GM23248 (cell line): ENCODE results near the gene TPCN2. TPM values are rescaled to one million over a fixed set of nuclear protein-coding genes. Genes with fewer than 3 reads are reported as not detected.

Experiments used
- DNase-seq: peaks from one replicate; pipeline ENCODE4 v3.0.0-alpha.2; 2015
- H2AFZ ChIP-seq: fragments of 200-600 bp; sonication (generic); 2 replicates; pipeline ENCODE4 v1.6.1; 2016; ENCODE audit warnings: antibody characterized with exemption
- H3F3A ChIP-seq: fragments of 200-600 bp; sonication (generic); 2 replicates; pipeline ENCODE4 v1.6.1; 2016; ENCODE audit warnings: mild to moderate bottlenecking, antibody characterized with exemption, mixed run types; ENCODE audit not compliant: insufficient read depth
- H3K27ac ChIP-seq: fragments of 200-600 bp; sonication (generic); 2 replicates; pipeline ENCODE4 v1.5.1; 2016; ENCODE audit warnings: mild to moderate bottlenecking
- H3K27me3 ChIP-seq: fragments of 200-600 bp; sonication (generic); replicated peaks from 2 replicates; pipeline ENCODE4 v1.6.1; 2016; ENCODE audit warnings: mild to moderate bottlenecking; ENCODE audit not compliant: insufficient read depth
- H3K36me3 ChIP-seq: fragments of 200-600 bp; sonication (generic); 2 replicates; pipeline ENCODE4 v1.6.1; 2016; ENCODE audit warnings: low read depth, mild to moderate bottlenecking
- H3K4me1 ChIP-seq: fragments of 200-600 bp; sonication (generic); 2 replicates; pipeline ENCODE4 v1.6.1; 2016; ENCODE audit warnings: mild to moderate bottlenecking; ENCODE audit not compliant: insufficient read depth
- H3K4me2 ChIP-seq: fragments of 200-600 bp; sonication (generic); one replicate; pipeline ENCODE4 v1.6.1; 2016; ENCODE audit warnings: mild to moderate bottlenecking; ENCODE audit not compliant: unreplicated experiment
- H3K4me3 ChIP-seq: fragments of 200-600 bp; sonication (generic); 2 replicates; pipeline ENCODE4 v1.5.1; 2016; ENCODE audit warnings: mild to moderate bottlenecking
- H3K79me2 ChIP-seq: fragments of 200-600 bp; sonication (generic); 2 replicates; pipeline ENCODE4 v1.6.1; 2016; ENCODE audit warnings: mild to moderate bottlenecking; ENCODE audit not compliant: insufficient read depth
- H3K9ac ChIP-seq: fragments of 200-600 bp; sonication (generic); 2 replicates; pipeline ENCODE4 v1.6.1; 2016; ENCODE audit warnings: mild to moderate bottlenecking
- H3K9me2 ChIP-seq: fragments of 200-600 bp; sonication (generic); 2 replicates; pipeline ENCODE4 v1.6.1; 2016; ENCODE audit warnings: mixed run types, mild to moderate bottlenecking, moderate library complexity; ENCODE audit not compliant: insufficient read depth
- H3K9me3 ChIP-seq: fragments of 200-600 bp; sonication (generic); one replicate; pipeline ENCODE4 v1.6.1; 2017; ENCODE audit warnings: low read depth
- H4K20me1 ChIP-seq: fragments of 200-600 bp; sonication (generic); 2 replicates; pipeline ENCODE4 v1.6.0; 2016; ENCODE audit not compliant: insufficient read depth
- EZH2 ChIP-seq: fragments of 200-600 bp; sonication (generic); IDR thresholded peaks from 2 replicates; pipeline ENCODE4 v1.6.1; 2018; ENCODE audit warnings: antibody characterized with exemption, mild to moderate bottlenecking; ENCODE audit not compliant: insufficient read depth, poor library complexity, severe bottlenecking
- EZH2phosphoT487 ChIP-seq: fragments of 200-600 bp; sonication (generic); IDR thresholded peaks from 2 replicates; pipeline ENCODE4 v1.6.1; 2018; ENCODE audit warnings: antibody characterized with exemption, moderate library complexity, mild to moderate bottlenecking, low read depth; ENCODE audit not compliant: insufficient read depth
- WGBS, 2 experiments: methylation state at CpG; one replicate each; pipeline ENCODE4 v1.1.6; 2015 to 2017; ENCODE audit warnings: low lambda C conversion rate in 2 of 2, low coverage in 1 of 2; ENCODE audit errors: missing lambda C conversion rate in 2 of 2; 5-methylcytosine and 5-hydroxymethylcytosine counted together
- in situ Hi-C: fragments of 300-500 bp; cut with MboI; formaldehyde crosslinking; loops from 2 replicates; pipeline ENCODE4 v1.15.0; 2020
- polyA plus RNA-seq: library from polyadenylated mRNA; unstranded; fragments of >200 nt; fragmentation: Nextera tagmentation; extraction: Ambion mirVana; gene quantifications from 2 replicates; pipeline ENCODE4 v1.2.1, GENCODE V29; 2016
- total RNA-seq: library from RNA; depleted of rRNA; stranded (reverse); fragments of >200 nt; shearing (Covaris generic); gene quantifications from 2 replicates; pipeline ENCODE4 v1.2.3, GENCODE V29; 2014

The TPCN2 gene
- total and polyA plus RNA-seq, 2 experiments from 2014 or later, result 7.1 to 8.5 TPM

- DNase-seq, result no peak
- WGBS, 2 experiments, result 51 to 57% methylated on average over 2 of the region's 2 CpGs
- TF ChIP-seq EZH2phosphoT487 (no peak), EZH2 (no peak)
- Histone ChIP-seq H3K4me1 (no peaks in the 10 kb centered on the region), H3K9me3 (no peaks in the 10 kb centered on the region), H3K9ac (no peak overlapping the region), H2AFZ (no peak overlapping the region), H3K79me2 (no peaks in the 10 kb centered on the region), H3F3A (no peaks in the 10 kb centered on the region), H3K9me2 (no peaks in the 10 kb centered on the region), H3K27me3 (peaks cover 4% of the 10 kb centered on the region; the same call in 1 of the 2 replicates), H3K4me3 (no peak overlapping the region), H3K36me3 (no peaks in the 10 kb centered on the region), H3K4me2 (no peak overlapping the region), H3K27ac (no peak overlapping the region), H4K20me1 (no peaks in the 10 kb centered on the region)
- in situ Hi-C loops, result no loop called here
Measured at GRCh38 chr11:69174841-69175240, 126.1 kb downstream of the TPCN2 start.

- in situ Hi-C loops, result no loop called here
- no peak overlapping the region for H3K9ac ChIP-seq
- peaks cover 17% of the 10 kb centered on the region; the same call in 1 of the 2 replicates for H3K27me3 ChIP-seq
- no peak for TF ChIP-seq EZH2
- no peak for TF ChIP-seq EZH2phosphoT487
- 50 to 56% methylated on average over 8 to 9 of the region's 9 CpGs for WGBS, 2 experiments
- H3F3A ChIP-seq, result no peaks in the 10 kb centered on the region
- H3K9me2 ChIP-seq, result no peaks in the 10 kb centered on the region
- no peaks in the 10 kb centered on the region for H4K20me1 ChIP-seq
- no peak overlapping the region for H3K27ac ChIP-seq
- H3K4me1 ChIP-seq, result no peaks in the 10 kb centered on the region
- no peak for DNase-seq
- no peak overlapping the region for H3K4me2 ChIP-seq
- no peaks in the 10 kb centered on the region for H3K9me3 ChIP-seq
- H2AFZ ChIP-seq, result no peak overlapping the region
- H3K4me3 ChIP-seq, result no peak overlapping the region
- no peaks in the 10 kb centered on the region for H3K79me2 ChIP-seq
- H3K36me3 ChIP-seq, result no peaks in the 10 kb centered on the region
Measured at GRCh38 chr11:69178819-69179482, 130.2 kb downstream of the TPCN2 start.

- no peak overlapping the region for H3K4me2 ChIP-seq
- 52 to 61% methylated on average over 9 of the region's 9 CpGs for WGBS, 2 experiments
- no peaks in the 10 kb centered on the region for H3K79me2 ChIP-seq
- no peaks in the 10 kb centered on the region for H3F3A ChIP-seq
- no peaks in the 10 kb centered on the region for H3K9me2 ChIP-seq
- H3K36me3 ChIP-seq, result no peaks in the 10 kb centered on the region
- H3K9ac ChIP-seq, result no peak overlapping the region
- peaks cover 28% of the 10 kb centered on the region for H3K27me3 ChIP-seq
- H3K4me3 ChIP-seq, result no peak overlapping the region
- H4K20me1 ChIP-seq, result no peaks in the 10 kb centered on the region
- TF ChIP-seq EZH2, result no peak
- TF ChIP-seq EZH2phosphoT487, result no peak
- H2AFZ ChIP-seq, result no peak overlapping the region
- in situ Hi-C loops, result no loop called here
- no peak overlapping the region for H3K27ac ChIP-seq
- H3K4me1 ChIP-seq, result no peaks in the 10 kb centered on the region
- no peaks in the 10 kb centered on the region for H3K9me3 ChIP-seq
- no peak for DNase-seq
Measured at GRCh38 chr11:69180226-69180625, 131.5 kb downstream of the TPCN2 start.

GRCh38 chr11:69180726-69181125 is 132.0 kb downstream of the TPCN2 start:
- Histone ChIP-seq H4K20me1 (no peaks in the 10 kb centered on the region), H3K27me3 (peaks cover 32% of the 10 kb centered on the region), H3K27ac (no peak overlapping the region), H3F3A (no peaks in the 10 kb centered on the region), H3K36me3 (no peaks in the 10 kb centered on the region), H3K9me2 (no peaks in the 10 kb centered on the region), H3K9ac (no peak overlapping the region), H3K4me1 (no peaks in the 10 kb centered on the region), H3K4me2 (no peak overlapping the region), H3K79me2 (no peaks in the 10 kb centered on the region), H3K4me3 (no peak overlapping the region), H2AFZ (no peak overlapping the region), H3K9me3 (no peaks in the 10 kb centered on the region)
- DNase-seq, result no peak
- in situ Hi-C loops, result no loop called here
- TF ChIP-seq EZH2 (no peak), EZH2phosphoT487 (no peak)
- WGBS, 2 experiments, result 66 to 85% methylated on average over 3 of the region's 3 CpGs
